C4-2B (cell line): Measurements from ENCODE around the gene UBE2I.

Experiments
- ZFX ChIP-seq: fragments of 450-650 bp; IDR thresholded peaks from 2 replicates; pipeline ENCODE4 v1.6.1; 2017
- TF ChIP-seq, protein P1 (sequence below): fragments of 450-650 bp; conservative IDR thresholded peaks from 2 replicates; pipeline ENCODE4 v1.5.1; 2017; ENCODE audit warnings: mild to moderate bottlenecking

DNA sequence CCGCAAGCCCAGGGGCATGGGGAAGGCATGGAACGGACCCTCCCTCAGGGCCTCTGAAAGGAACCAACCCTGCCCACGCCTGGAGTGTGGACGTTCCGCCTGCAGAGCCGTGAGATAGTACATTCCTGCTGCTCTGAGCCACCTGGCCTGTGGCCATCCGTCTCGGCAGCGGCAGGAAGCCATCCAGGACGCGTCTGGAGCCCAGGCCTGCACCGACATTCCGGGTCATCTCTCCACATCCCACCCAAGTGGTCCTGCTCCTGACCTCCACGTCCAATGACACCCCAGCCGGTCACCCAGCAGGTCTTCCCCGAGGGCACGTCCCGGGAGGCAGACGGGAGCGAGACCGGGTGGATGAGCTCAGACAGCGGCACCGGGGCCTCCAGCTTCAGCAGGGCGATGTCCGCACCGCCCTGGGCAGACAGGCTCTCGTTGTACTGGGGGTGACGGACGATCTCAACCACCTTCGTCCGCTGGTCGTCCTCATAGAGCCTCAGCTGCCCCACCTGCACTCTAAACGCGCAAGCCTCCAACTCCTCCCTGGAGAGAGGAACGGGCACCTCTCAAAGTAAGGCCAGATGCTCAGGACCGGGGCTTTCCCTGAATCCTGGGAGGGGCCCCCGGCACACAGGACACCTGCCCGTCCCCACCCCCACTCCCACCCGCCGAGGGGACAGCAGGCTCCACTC, 21.3 kb upstream of the UBE2I start:
- TF ChIP-seq, protein P1, sequence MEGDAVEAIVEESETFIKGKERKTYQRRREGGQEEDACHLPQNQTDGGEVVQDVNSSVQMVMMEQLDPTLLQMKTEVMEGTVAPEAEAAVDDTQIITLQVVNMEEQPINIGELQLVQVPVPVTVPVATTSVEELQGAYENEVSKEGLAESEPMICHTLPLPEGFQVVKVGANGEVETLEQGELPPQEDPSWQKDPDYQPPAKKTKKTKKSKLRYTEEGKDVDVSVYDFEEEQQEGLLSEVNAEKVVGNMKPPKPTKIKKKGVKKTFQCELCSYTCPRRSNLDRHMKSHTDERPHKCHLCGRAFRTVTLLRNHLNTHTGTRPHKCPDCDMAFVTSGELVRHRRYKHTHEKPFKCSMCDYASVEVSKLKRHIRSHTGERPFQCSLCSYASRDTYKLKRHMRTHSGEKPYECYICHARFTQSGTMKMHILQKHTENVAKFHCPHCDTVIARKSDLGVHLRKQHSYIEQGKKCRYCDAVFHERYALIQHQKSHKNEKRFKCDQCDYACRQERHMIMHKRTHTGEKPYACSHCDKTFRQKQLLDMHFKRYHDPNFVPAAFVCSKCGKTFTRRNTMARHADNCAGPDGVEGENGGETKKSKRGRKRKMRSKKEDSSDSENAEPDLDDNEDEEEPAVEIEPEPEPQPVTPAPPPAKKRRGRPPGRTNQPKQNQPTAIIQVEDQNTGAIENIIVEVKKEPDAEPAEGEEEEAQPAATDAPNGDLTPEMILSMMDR: no peak
- TF ChIP-seq ZFX: no peak
